ENCODE results near the gene NLRP3.

DNA sequence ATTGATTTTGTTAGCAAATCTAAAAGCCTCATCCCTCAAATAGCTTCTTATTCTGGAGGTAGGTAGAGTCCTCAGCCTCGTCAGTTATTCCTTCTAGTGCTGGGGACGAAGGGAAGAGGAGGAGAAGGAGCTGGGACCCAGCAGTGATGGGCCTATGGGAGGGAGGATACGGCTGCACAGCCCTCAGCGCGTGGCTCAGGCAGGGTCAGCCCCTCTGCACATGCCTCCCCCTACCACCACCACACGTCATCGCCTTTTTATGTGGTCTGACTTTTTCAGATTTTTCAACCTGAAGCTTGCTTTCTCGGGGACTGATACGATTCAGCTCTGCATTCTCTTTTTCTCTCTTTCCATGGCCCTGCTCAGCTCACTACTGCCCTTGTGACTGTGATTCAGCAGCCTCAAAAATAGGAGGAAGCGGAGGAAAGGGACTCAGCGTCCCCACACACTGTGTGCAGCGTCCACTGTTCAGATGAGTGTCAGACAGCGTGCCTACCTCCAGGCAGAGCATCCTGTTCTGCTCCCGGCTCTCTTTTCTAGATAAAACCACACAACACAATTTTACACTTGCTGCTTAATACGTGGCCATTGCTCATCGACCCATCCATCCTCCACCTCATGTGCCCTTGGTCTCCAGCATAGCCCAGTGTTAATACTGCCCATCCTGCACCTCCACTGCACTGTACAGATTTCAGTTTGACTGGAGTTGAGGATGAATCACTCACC lies 41.1 kb downstream of the NLRP3 start:
- TF ChIP-seq, protein P1, sequence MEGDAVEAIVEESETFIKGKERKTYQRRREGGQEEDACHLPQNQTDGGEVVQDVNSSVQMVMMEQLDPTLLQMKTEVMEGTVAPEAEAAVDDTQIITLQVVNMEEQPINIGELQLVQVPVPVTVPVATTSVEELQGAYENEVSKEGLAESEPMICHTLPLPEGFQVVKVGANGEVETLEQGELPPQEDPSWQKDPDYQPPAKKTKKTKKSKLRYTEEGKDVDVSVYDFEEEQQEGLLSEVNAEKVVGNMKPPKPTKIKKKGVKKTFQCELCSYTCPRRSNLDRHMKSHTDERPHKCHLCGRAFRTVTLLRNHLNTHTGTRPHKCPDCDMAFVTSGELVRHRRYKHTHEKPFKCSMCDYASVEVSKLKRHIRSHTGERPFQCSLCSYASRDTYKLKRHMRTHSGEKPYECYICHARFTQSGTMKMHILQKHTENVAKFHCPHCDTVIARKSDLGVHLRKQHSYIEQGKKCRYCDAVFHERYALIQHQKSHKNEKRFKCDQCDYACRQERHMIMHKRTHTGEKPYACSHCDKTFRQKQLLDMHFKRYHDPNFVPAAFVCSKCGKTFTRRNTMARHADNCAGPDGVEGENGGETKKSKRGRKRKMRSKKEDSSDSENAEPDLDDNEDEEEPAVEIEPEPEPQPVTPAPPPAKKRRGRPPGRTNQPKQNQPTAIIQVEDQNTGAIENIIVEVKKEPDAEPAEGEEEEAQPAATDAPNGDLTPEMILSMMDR (conservative IDR thresholded peaks at IDR 0.05) = no peak
- no peak for TF ChIP-seq EZH2 (IDR thresholded peaks at IDR 0.05; ENCODE audit: low read depth)
